Gastrocnemius medialis (tissue), 4 donors: ENCODE data around the gene ZPLD1. TPM values are rescaled to one million over a fixed set of nuclear protein-coding genes. Genes with fewer than 3 reads are reported as not detected.

ENCODE experiments used
- ATAC-seq, 2 donors: fragments of 150-250 bp; one replicate each; pipeline ENCODE4 v1.9.1; 2016
- DNase-seq, 2 donors: peaks; one replicate each; pipeline ENCODE4 v3.0.0-alpha.2; 2019
- H3K27ac ChIP-seq, 4 donors: fragments of 200-600 bp; sonication (generic); 1 replicate in 1 of 4; 2 replicates in 3 of 4; pipeline ENCODE4 v1.5.1; 2016 to 2018; ENCODE audit warnings: mild to moderate bottlenecking in 2 of 4, moderate library complexity in 1 of 4
- H3K27me3 ChIP-seq, 3 donors: fragments of 200-600 bp; sonication (generic) in 2 of 3; 1 replicate in 1 of 3; 2 replicates in 2 of 3; pipeline versions ENCODE4 v1.5.1 to v1.6.0; 2016 to 2019; ENCODE audit warnings: mild to moderate bottlenecking in 1 of 3, moderate library complexity in 1 of 3
- H3K36me3 ChIP-seq, 2 donors: fragments of 200-600 bp; sonication (generic) in 1 of 2; one replicate each; pipeline ENCODE4 v1.5.1; 2017 to 2018
- H3K4me1 ChIP-seq, 2 donors: fragments of 200-600 bp; sonication (generic) in 1 of 2; one replicate each; pipeline ENCODE4 v1.5.1; 2016 to 2017; ENCODE audit warnings: mild to moderate bottlenecking in 2 of 2
- H3K4me3 ChIP-seq, 4 donors: fragments of 200-600 bp; sonication (generic) in 3 of 4; 1 replicate in 1 of 4; 2 replicates in 3 of 4; pipeline ENCODE4 v1.5.1; 2016 to 2019; ENCODE audit warnings: mild to moderate bottlenecking in 2 of 4
- H3K9me3 ChIP-seq, 3 donors: fragments of 200-600 bp; sonication (generic) in 2 of 3; 1 replicate in 1 of 3; 2 replicates in 2 of 3; pipeline ENCODE4 v1.5.1; 2016 to 2019
- CTCF ChIP-seq, 5 experiments: fragments of 450-650 bp in 3 of 5; fragments of 200-600 bp in 2 of 5; sonication (generic) in 2 of 5; IDR thresholded peaks in 4 of 5; conservative IDR thresholded peaks in 1 of 5; 1 replicate in 4 of 5; 2 replicates in 1 of 5; pipeline ENCODE4 v1.5.1; 2016 to 2019; ENCODE audit warnings: antibody characterized with exemption in 5 of 5, mild to moderate bottlenecking in 3 of 5, moderate library complexity in 3 of 5
- POLR2A ChIP-seq, 2 donors: fragments of 450-650 bp; IDR thresholded peaks; one replicate each; pipeline ENCODE4 v1.6.1; 2017; ENCODE audit warnings: antibody characterized with exemption in 2 of 2, mild to moderate bottlenecking in 2 of 2, moderate library complexity in 2 of 2
- in situ Hi-C, 4 donors: fragments of 200-750 bp; cut with MboI; loops; one replicate each; pipeline versions ENCODE4 v1.15.0 to v1.8.0; 2017; ENCODE audit warnings: low sequenced_read_pairs in 4 of 4
- intact Hi-C: fragments of 100-400 bp; cut with DNase I; formaldehyde crosslinking; loops from one replicate; pipeline ENCODE4 v1.15.1; 2023; ENCODE audit warnings: low total_unique reads
- total RNA-seq, 4 donors: library from RNA; depleted of rRNA; stranded (reverse); fragments of >200 nt; gene quantifications; one replicate each; pipeline versions ENCODE4 v1.1.0 to v1.2.3, GENCODE V29; 2016

The ZPLD1 gene
- total RNA-seq, 4 donors from 2014 or later = 0.07 to 0.09 TPM; not detected in 2

DNA sequence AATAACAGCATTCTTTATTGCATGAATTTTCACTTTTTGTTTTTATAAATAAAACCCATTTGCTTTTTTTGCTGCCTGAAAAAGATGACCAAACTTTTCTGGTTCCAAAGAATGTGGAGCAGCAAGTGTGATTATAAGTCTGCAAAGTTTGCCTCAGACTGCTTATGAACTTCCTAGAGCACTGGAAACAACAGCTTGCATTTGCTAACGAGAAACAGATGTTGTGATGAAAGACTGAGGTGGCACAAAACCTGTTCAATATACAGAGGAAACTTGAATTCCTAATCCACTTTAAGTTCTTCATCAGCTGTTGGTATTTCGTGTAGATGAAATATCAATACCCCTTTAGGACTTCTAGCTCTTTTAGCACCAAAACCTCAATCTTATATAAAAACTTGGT is 9.3 kb downstream of the ZPLD1 start:
- H3K4me1 ChIP-seq = no peaks in the 10 kb centered on the region
- ATAC-seq = no peak
- TF ChIP-seq CTCF (IDR thresholded peaks at IDR 0.05 in 4 of 5, conservative IDR thresholded peaks at IDR 0.05 in 1 of 5) = no peak
- DNase-seq = no peak
- H3K4me3 ChIP-seq = no peak overlapping the region
- in situ Hi-C loops = no loop called here
- intact Hi-C loops = no loop called here
- H3K27me3 ChIP-seq = no peaks in the 10 kb centered on the region
- H3K36me3 ChIP-seq = no peaks in the 10 kb centered on the region
- no peaks in the 10 kb centered on the region for H3K9me3 ChIP-seq
- no peak overlapping the region for H3K27ac ChIP-seq

DNA sequence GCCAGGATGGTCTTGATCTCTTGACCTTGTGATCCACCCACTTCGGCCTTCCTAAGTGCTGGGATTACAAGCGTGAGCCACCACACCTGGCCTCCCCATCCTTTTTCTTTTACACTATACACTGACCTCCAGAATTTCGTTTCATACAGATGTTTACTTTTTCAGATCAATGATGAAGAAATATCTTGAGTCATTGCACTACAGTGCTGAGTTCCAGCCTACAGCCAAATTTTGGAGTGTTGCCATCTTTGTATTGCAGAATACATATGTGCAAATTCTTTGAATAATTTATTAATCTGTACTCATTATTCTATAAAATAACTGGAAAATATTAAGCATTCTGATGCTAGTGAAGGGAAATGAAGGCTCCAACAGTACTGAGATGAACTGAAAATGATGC is 12.5 kb downstream of the ZPLD1 start:
- no peaks in the 10 kb centered on the region for H3K9me3 ChIP-seq
- intact Hi-C loops = no loop called here
- H3K4me1 ChIP-seq = no peaks in the 10 kb centered on the region
- H3K36me3 ChIP-seq = no peaks in the 10 kb centered on the region
- no peak overlapping the region for H3K4me3 ChIP-seq
- no peak for ATAC-seq
- H3K27ac ChIP-seq = no peak overlapping the region
- no peak for TF ChIP-seq POLR2A (IDR thresholded peaks at IDR 0.05)
- TF ChIP-seq CTCF (IDR thresholded peaks at IDR 0.05 in 4 of 5, conservative IDR thresholded peaks at IDR 0.05 in 1 of 5) = no peak
- no peak for DNase-seq
- no peaks in the 10 kb centered on the region for H3K27me3 ChIP-seq
- in situ Hi-C loops = no loop called here

DNA sequence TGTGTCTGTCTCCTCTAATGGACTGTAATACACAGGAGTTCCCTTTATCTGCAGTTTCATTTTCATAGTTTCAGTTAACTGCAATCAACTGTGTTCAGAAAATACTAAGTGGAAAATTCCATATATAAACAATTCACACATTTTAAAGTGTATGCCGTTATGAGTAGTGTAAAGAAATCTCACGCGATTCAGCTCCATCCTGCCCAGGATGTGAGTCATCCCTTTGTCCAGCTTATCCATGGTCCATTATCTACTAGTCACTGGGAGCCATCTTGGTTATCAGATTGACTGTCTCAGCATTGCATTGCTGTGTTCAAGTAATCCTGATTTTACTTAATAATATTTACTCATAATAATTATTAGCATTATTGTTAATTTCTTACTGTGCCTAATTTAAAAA is 14.5 kb downstream of the ZPLD1 start:
- Histone ChIP-seq H3K9me3 (no peaks in the 10 kb centered on the region), H3K36me3 (no peaks in the 10 kb centered on the region), H3K27ac (no peak overlapping the region), H3K4me1 (no peaks in the 10 kb centered on the region), H3K27me3 (no peaks in the 10 kb centered on the region), H3K4me3 (no peak overlapping the region)
- ATAC-seq (no peak), DNase-seq (no peak)
- intact Hi-C loops = no loop called here
- in situ Hi-C loops = no loop called here
- TF ChIP-seq POLR2A (IDR thresholded peaks at IDR 0.05) = no peak
- no peak for TF ChIP-seq CTCF (IDR thresholded peaks at IDR 0.05 in 4 of 5, conservative IDR thresholded peaks at IDR 0.05 in 1 of 5)

- Histone ChIP-seq H3K4me1 (no peaks in the 10 kb centered on the region), H3K9me3 (no peaks in the 10 kb centered on the region), H3K27me3 (no peaks in the 10 kb centered on the region), H3K27ac (no peak overlapping the region), H3K4me3 (no peak overlapping the region), H3K36me3 (no peaks in the 10 kb centered on the region)
- intact Hi-C loops (no loop called here), in situ Hi-C loops (no loop called here)
- TF ChIP-seq POLR2A (IDR thresholded peaks at IDR 0.05) = no peak
- no peak for TF ChIP-seq CTCF (IDR thresholded peaks at IDR 0.05 in 4 of 5, conservative IDR thresholded peaks at IDR 0.05 in 1 of 5)
- no peak for DNase-seq
- no peak for ATAC-seq
Measured at GRCh38 chr3:102449930-102450329, 15.1 kb downstream of the ZPLD1 start.

DNA sequence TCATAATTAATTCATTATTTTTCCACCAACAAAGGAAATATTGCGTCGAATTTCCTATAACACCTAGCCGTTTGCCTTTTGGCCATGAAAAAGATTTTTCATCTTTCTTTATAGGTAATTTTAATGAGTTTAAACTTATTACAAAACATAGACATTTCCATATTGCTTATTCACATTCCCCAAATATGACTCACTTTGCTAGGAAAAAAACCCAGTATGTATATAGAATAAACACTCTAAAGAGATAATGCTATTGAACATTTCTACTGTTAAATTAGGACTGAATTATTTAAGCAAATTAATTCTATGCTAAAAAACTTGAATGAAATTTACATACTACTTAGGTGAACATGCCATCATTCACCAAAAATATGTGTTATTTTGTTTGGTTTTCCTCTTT is 16.2 kb downstream of the ZPLD1 start:
- Histone ChIP-seq H3K27ac (no peak overlapping the region), H3K9me3 (no peaks in the 10 kb centered on the region), H3K36me3 (no peaks in the 10 kb centered on the region), H3K4me3 (no peak overlapping the region), H3K27me3 (no peaks in the 10 kb centered on the region), H3K4me1 (no peaks in the 10 kb centered on the region)
- in situ Hi-C loops = no loop called here
- ATAC-seq = no peak
- DNase-seq = no peak
- TF ChIP-seq POLR2A (IDR thresholded peaks at IDR 0.05) (no peak), CTCF (IDR thresholded peaks at IDR 0.05 in 4 of 5, conservative IDR thresholded peaks at IDR 0.05 in 1 of 5) (no peak)
- intact Hi-C loops = no loop called here
